NCI-H2196 (cell line): ENCODE measurements around the gene ZNF585A.
"Not testable (repeated sequence)": the region's sequence is repeated elsewhere in the genome, so short reads cannot be mapped to it uniquely, and the experiment has no call there.

Experiments used
- DNase-seq: peaks from one replicate; lab custom pipeline; 2025; ENCODE audit not compliant: unreplicated experiment; lab: John Stamatoyannopoulos, UW

ZNF585A gene

DNA sequence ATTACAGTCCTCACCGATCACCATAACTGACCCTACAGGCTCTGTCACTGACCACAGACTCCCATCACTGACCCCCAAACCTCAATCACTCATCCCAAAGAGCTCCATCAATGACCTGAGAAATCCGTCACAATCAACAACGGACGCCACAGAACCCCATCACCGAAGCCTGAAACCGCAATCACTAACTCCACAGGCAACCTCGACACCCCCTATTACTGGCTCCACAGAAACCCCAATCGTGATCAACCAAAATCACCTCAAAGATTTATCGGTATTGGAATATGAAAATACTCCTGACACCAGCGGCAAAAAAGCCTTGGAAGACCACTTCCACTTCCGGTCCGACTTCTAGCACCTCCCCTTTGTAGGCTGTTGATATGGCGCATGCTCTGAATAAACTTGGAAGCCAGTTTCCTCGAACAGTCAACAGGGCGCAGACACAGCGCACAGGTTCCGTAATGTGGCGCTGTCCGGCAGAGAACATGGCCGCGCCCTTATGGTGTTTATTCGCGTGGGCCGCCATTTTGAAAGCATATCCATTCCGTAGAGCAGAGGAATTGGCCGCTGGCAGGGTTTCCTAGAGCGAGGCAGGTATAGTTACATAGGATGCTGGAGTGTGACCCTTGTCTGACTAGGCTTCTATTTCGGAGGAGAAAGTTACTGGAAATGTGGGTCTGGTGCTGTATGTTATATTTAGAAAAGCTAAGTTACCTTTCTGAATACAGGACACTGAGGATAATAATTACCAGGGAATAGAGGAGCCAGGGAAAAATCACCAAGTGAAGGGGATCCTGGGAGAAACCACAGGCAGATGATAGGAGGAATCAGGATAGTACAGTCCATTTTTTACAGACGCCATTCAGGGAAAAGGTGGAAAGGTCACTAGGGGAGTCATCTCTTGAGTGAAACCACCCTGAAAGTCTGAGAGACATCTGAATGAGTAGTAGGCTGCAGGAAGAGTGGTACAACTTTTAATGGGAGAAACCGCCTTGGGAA lies at the start of gene ZNF585A:
Gene ZNF585A, minus strand, starts transcription at position 328 of the 999 bp plus-strand sequence. CDS start 2,785 bp downstream, outside the sequence.
- peak; percentile 93 for DNase-seq

DNA sequence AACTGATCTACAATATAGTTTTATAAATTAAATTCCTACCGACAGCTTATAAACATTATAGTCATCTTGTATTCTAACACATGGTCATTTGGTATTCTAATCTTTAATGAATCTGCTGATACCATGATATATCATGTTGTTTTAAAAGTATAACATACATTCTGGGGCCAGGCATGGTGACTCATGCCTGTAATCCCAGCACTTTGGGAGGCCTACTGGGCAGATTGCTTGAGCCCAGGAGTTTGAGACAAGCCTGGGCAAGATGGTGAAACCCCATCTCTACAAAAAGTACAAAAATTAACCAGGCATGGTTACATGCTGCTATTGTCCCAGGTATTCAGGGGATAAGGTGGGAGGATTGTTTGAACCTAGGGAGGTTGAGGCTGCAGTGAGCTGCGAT lies 48.6 kb upstream of the ZNF585A start:
- no peak for DNase-seq

DNA sequence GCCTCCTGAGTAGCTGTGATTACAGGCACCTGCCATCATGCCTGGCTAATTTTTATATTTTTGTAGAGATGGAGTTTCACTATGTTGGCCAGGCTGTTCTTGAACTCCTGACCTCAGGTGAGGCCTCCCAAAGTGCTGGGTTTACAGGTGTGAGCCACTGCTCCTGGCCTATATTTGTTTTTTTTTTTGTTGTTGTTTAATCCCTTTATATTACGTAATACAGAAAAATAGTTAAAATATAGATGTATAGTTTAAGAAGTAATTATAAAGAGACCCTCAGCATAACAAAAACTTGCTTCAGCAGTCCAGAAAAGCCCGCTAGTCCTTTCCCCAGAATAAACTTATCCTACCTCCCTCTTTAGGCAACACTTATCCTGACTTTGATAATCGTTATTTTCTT lies 47.9 kb upstream of the ZNF585A start:
- DNase-seq: no peak

DNA sequence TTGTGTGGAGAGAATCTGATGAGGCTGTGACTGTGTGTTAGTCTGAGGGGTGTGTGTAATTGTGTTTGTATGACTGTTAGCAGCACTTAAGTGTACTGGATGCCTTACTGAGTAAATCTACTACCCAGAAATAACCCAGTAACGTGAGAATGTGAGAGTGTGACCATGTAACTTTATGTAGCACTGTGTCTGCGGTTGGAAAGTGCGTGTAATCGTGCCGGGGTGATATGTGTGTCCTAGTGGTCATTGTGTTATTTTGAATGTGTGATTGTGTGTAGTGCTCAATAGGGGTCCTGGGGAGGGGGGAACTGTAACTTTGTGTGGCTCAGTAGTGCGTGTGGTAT lies 46.1 kb upstream of the ZNF585A start:
- DNase-seq: no peak

DNA sequence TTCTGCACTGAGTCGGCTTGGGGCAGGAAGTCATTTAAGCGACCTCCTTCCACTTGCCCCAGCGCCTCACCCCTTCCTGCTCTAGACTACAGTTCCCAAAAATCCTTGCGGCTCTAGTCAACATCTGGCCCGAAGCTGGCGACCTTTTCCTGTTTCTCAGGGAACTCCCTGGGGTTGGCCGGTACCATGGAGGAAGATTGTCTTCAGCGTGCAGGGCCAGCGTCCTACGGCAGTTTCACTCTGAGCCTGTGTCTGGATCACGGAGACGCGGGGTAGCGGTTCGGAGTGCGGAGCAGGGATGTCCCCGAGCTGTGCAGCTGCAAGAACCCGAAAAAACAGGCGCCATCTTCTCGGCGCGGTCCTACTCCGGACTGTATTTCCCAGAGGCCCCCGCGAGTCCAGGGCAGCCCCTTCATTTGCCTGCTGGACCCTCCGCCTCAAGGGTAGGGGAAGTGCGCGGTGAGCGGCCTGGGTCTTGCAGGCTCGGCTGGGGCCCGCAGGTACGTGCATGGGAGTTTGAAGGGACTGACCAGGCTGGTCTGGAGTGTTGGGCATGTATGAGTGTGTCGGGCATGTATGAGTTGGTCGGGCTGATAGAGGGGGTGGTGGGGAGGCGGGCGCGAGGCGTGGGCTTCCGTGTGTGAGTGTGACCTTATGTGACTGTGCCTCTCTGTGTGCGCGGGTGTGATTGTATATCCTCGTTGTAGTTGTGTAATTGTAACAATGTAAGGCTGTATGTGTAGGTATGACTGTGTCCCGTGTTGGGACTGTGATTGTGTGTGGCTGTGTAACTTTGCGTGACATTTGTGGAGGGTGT lies 45.5 kb upstream of the ZNF585A start, which contains the start of gene ZNF383:
Gene ZNF383, plus strand, starts transcription at position 440 of the 817 bp plus-strand sequence. CDS start 12,240 bp downstream, outside the sequence.
- DNase-seq: peak; percentile 81

DNA sequence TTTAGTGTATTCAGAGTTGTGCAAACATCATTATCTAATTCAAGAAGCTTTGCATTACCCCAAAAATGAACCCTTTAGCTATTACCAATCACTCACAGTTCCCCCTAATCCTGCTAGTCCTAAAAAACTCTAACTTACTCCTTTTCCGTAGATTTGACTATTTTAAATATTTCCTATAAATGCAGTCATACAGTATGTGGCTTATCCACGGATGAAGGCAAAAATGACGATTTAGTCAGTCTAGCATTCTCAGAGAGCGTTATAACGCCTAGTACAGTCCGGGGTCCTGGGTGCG lies 44.9 kb upstream of the ZNF585A start:
- DNase-seq: no peak

DNA sequence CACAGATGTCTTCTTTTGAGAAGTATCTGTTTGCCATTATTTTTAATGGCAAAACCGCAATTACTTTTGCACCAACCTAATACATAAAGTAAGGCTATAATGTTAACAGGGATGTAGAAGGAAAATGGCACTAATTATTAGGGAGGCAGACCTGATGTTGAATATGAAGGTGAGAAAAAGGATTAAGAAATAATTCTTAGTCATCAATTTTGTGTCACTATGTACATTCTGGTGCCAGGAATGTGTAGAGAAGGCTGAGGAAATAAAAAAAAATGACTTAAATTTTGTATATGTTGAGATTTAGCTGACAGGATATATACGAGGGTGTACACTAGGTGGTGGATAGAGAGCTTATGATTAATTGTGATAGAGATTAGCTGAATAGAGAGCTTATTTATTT lies 25.3 kb upstream of the ZNF585A start:
- no peak for DNase-seq

DNA sequence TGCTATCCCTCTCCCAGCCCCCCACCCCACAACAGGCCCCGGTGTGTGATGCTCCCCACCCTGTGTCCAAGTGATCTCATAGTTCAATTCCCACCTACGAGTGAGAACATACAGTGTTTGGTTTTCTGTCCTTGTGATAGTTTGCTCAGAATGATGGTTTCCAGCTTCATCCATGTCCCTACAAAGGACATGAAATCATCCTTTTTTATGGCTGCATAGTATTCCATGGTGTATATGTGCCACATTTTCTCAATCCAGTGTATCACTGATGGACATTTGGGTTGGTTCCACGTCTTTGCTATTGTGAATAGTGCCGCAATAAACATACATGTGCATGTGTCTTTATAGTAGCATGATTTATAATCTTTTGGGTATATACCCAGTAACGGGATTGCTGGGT lies 24.6 kb upstream of the ZNF585A start:
- DNase-seq: not testable (repeated sequence)

DNA sequence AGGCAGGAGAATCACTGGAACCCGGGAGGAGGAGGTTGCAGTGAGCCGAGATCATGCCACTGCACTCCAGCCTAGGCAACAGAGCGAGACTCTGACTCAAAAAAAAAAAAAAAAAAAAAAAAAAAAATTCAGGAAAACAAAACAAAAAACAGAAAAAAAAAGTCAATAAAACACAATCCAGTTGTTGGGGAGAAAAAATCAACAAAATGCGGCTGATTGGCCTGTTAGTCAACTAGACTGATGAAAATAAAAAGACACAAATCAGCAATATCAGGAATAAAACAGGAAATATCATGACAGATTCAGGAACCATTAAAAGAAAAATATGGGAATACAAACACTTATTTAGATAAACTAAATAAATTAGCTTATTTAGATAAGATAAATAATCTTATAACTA lies 22.8 kb upstream of the ZNF585A start:
- not testable (repeated sequence) for DNase-seq

DNA sequence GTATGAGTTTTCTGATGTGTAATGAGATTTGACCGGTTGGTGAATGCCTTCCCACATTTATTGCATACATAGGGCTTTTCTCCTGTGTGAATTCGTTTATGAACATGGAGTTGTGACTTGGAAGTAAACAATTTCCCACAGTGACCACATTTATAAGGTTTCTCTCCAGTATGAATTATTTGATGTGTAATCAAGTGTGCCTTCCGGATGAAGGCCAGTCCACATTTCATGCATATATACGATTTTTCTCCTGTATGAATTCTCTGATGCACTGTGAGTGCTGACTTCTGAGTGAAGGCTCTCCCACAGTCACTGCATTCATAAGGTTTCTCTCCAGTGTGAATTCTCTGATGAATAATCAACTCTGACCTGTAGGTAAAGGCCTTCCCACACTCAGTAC lies 13.6 kb upstream of the ZNF585A start:
- DNase-seq: not testable (repeated sequence)

DNA sequence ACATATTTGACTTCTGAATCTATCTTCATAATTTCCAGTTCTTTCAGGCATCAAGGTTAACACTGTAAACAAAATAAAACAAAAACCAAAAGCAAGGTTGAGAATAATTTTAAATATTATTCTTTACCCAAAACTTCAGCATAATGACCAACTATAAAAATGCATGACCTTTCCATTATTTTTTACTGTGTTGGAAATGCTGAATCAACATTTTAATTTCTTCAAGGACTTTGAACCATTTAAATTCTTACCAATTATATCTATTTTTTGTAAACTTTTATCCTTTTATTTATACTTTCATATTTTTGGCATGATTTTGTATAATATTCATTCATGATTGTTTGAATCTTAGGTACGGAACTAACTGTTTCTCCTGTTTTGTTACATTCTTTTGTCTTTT lies 6.9 kb downstream of the ZNF585A start:
- DNase-seq: no peak

DNA sequence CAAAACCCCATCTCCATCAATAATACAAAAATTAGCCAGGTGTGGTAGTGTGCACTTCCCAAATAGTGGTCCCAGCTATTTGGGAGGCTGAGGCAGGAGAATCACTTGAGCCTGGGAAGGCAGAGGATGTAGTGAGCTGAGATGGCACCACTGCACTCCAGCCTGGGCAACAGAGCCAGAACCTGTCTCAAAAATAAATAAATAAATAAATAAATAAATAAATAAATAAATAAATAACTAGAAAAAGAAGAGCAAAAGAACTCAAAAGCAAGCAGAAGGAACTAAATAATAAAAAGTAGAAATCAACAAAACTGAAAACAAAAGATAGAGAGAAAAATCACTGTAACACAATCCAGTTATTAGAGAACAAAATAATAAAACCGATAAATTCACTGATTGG lies 12.3 kb downstream of the ZNF585A start:
- DNase-seq: no peak

DNA sequence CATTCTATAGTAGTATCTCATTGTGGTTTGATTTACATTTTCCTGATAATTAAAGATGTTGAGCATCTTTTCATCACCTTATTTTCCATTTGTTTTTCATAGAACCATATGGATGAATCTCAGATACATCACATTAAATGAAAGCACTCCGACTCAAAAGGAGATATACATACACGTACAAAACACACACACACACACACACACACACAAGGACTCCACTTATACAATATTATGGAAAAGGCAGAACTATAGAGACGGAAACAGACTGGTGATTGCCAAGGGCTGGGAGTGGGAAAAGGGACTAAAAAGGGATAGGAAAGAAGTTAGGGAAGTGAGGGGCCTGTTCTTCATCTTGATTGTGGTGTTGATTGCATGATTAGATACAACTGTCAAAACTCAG lies 24.3 kb downstream of the ZNF585A start:
- DNase-seq: no peak

DNA sequence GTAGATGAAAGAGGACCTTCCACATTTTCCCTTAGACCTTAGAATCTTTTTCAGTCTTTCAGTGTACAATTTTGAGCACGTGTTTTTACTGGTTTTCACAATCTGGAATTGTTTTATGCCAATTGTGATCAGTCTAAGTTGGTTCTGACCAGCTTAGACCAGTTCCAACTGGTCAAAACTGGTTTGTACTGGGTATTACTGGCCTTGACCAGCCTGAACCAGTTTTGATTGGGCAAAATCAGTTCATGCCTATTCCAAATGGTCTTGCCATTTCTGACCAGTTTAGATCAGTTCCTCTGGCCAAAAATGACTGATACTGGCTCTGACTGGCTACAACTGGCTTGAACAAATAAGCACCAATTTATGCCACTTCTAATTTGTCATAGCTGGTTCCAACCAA lies 36.4 kb downstream of the ZNF585A start:
- no peak for DNase-seq

DNA sequence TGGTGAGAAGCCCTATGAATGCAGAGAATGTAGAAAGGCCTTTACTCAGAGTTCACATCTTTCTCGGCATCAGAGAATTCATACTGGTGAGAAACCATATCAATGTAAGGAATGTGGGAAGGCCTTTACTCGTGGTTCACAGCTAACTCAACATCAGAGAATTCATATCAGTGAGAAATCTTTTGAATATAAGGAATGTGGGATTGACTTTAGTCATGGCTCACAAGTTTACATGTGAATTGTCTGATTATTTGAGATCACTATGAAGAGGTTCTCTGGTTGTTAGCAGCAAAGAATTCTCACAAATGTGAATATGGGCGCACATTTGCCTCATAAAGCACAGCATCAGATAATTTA lies 43.7 kb downstream of the ZNF585A start:
- DNase-seq: no peak

DNA sequence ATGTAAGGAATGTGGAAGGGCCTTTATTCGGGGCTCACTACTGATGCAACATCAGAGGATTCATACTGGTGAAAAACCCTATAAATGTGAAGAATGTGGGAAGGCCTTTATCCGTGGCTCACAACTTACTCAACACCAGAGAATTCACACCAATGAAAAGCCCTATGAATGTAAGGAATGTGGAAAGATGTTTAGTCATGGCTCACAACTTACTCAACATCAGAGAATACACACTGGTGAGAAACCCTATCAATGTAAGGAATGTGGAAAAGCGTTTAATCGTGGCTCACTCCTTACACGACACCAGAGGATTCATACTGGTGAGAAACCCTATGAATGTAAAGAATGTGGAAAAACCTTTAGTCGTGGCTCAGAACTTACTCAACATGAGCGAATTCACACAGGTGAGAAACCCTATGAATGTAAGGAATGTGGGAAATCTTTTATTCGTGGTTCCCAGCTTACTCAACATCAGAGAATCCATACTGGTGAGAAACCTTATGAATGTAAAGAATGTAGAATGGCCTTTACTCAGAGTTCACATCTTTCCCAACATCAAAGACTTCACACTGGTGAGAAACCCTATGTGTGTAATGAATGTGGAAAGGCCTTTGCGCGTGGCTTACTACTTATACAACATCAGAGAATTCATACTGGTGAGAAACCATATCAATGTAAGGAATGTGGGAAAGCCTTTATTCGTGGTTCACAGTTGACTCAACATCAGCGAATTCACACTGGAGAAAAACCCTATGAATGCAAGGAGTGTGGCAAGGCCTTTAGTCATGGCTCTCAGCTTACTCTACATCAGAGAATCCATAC lies 44.3 kb downstream of the ZNF585A start:
- DNase-seq: no peak

DNA sequence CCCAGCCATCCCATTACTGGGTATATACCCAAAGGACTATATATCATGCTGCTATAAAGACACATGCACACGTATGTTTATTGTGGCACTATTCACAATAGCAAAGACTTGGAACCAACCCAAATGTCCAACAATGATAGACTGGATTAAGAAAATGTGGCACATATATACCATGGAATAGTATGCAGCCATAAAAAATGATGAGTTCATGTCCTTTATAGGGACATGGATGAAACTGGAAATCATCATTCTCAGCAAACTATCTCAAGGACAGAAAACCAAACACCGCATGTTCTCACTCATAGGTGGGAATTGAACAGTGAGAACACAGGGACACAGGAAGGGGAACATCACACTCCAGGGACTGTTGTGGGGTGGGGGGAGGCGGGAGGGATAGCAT lies 50.4 kb downstream of the ZNF585A start:
- DNase-seq: not testable (repeated sequence)

DNA sequence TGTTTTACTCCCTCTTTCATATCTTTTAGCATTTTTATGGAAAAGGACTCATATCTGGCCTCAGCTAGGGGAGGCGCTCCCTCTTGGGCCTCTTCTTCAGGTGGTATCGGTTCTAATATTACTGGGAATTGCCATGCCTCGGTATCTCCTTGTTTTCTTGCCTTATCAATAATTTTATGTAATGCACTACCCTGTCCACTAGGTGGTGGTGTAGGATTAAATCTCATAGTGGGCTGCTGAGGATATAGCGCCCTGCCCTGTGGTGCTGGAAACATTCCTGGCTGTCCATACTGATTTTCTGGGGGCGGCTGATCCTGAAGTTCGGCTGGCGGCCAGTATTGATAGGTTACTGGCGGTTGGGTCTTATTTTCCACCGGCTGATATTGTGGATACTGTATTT lies 58.5 kb downstream of the ZNF585A start:
- DNase-seq: no peak

DNA sequence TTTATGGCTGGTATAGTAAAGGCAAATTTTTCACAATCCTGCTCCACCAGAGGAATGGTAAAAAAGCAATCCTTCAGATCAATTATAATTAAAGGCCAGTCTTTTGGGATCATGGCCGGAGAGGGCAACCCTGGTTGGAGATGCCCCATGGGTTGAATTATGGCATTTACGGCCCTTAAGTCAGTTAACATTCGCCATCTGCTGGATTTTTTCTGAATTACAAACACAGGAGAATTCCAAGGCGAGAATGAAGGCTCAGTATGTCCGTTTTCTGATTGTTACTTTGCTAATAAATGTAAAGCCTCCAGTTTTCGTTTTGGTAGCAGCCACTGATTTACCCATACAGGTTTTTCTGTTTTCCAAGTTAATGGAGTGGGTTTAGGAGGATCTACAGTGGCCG lies 60.7 kb downstream of the ZNF585A start:
- not testable (repeated sequence) for DNase-seq

DNA sequence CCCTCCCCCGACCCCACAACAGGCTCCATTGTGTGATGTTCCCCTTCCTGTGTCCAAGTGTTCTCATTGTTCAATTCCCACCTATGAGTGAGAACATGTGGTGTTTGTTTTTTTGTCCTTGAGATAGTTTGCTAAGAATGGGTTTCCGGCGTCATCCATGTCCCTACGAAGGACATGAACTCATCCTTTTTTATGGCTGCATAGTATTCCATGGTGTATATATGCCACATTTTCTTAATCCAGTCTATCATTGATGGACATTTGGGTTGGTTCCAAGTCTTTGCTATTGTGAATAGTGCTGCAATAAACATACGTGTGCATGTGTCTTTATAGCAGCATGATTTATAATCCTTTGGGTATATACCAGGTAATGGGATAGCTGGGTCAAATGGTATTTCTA lies 68.4 kb downstream of the ZNF585A start:
- DNase-seq: not testable (repeated sequence)

DNA sequence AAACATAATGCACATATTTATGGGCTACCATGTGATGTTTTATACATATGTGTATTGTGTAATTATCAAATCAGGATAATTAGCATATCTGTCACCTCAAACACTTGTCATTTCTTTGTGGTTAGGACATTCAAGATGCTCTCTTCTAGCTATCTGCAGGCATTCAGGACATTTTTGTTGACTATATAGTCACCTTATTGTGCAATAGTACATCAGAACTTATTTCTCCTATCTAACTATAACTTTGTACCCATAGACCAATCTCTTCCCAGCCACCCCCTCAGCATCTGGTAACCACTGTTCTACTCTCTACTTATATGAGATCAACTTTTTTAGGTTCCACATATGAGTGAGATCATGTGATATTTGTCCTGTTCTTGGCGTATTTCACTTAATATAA lies 73.9 kb downstream of the ZNF585A start:
- DNase-seq: no peak
